Measurements from ENCODE around the gene ROCK2. TPM values are rescaled to one million over a fixed set of nuclear protein-coding genes. Genes with fewer than 3 reads are reported as not detected.

The ROCK2 gene
- total and polyA plus RNA-seq, 5 donors from 2014 or later = 8.6 to 20.6 (median 10.4) TPM

DNA sequence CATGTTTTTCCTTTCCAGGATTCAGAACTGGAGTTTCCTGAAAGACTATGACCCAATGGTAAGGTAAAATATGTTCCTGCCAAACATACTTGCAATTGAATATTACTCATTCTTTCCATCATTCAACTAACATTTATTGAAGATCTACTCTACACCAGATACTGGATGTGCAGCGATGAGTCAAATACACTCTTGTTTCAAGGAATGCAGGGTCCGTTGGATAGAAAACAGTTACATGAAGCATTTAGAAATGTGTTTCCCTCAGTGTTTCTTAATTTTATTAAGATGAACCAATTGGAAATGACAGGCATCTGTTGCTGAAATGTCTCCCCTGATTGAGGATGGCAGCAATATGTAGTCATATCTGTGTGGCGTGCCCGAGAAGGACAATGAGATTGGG is 203.9 kb downstream of the ROCK2 start:
- Histone ChIP-seq H3K36me3 (ENCODE audit: control insufficient read depth, insufficient read depth, low read length) (no peaks in the 10 kb centered on the region), H3K27me3 (ENCODE audit: control insufficient read depth, insufficient read depth, low read length) (peaks cover 4% of the 10 kb centered on the region), H3K9me3 (ENCODE audit: control insufficient read depth in 2 of 2, low read length in 2 of 2) (no peaks in the 10 kb centered on the region), H3K4me1 (ENCODE audit: control insufficient read depth, insufficient read depth, low read length, poor library complexity, severe bottlenecking) (no peaks in the 10 kb centered on the region), H3K4me3 (ENCODE audit: low read depth, low read length) (no peak overlapping the region), H3K27ac (ENCODE audit: insufficient read depth, low read length, poor library complexity, severe bottlenecking) (no peak overlapping the region)
- peaks cover 16% of the 10 kb centered on the region for H3K27me3 Mint-ChIP-seq
- H3K9me3 Mint-ChIP-seq = no peaks in the 10 kb centered on the region
- H3K27ac Mint-ChIP-seq = no peak overlapping the region
- peak overlapping the region in 1 of 4 donors; percentile 20 for H3K4me3 Mint-ChIP-seq
- peaks cover 4% of the 10 kb centered on the region for H3K36me3 Mint-ChIP-seq
- peaks cover 0 to 2% (median 0%) of the 10 kb centered on the region in 4 donors for H3K4me1 Mint-ChIP-seq
- ATAC-seq (ENCODE audit: low read depth in 2 of 2) = no peak
- no peak for DNase-seq

- H3K27ac Mint-ChIP-seq = no peak overlapping the region
- no peaks in the 10 kb centered on the region for H3K36me3 Mint-ChIP-seq
- no peaks in the 10 kb centered on the region for H3K27me3 Mint-ChIP-seq
- Histone ChIP-seq H3K27me3 (ENCODE audit: control insufficient read depth, insufficient read depth, low read length) (no peaks in the 10 kb centered on the region), H3K36me3 (ENCODE audit: control insufficient read depth, insufficient read depth, low read length) (no peaks in the 10 kb centered on the region), H3K9me3 (ENCODE audit: control insufficient read depth in 2 of 2, low read length in 2 of 2) (no peaks in the 10 kb centered on the region), H3K4me1 (ENCODE audit: control insufficient read depth, insufficient read depth, low read length, poor library complexity, severe bottlenecking) (peaks cover 29% of the 10 kb centered on the region), H3K4me3 (ENCODE audit: low read depth, low read length) (no peak overlapping the region), H3K27ac (ENCODE audit: insufficient read depth, low read length, poor library complexity, severe bottlenecking) (no peak overlapping the region)
- peaks cover 0 to 33% (median 8%) of the 10 kb centered on the region in 4 donors for H3K4me1 Mint-ChIP-seq
- H3K9me3 Mint-ChIP-seq = no peaks in the 10 kb centered on the region
- ATAC-seq (ENCODE audit: low read depth in 2 of 2) = no peak
- DNase-seq = no peak
- peak overlapping the region in 2 of 4 donors; percentile 71 to 72 for H3K4me3 Mint-ChIP-seq
Observed at GRCh38 chr2:11134349-11134748, 210.1 kb downstream of the ROCK2 start.

DNA sequence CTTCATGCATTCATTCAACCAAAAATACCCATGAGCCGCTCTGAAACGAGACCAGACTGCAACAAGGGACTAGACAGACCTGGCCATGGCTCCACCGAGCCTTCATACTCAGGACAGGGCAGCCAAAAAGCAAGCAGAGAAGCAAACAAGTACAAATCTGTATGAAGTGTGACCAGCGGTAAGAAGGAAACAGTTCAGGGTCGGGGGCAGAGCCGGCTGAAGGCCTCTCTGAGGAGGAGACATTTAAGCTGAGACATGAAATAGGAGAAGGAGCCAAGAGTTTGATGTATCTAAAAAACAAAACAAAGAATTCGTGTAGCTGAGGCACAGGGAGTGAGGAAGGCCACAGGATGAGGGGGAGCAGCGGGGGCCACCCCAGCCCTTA is 210.5 kb downstream of the ROCK2 start:
- H3K36me3 Mint-ChIP-seq = no peaks in the 10 kb centered on the region

GRCh38 chr2:11133238-11133935 is 211.0 kb downstream of the ROCK2 start:
- peak overlapping the region; percentile 48 for H3K4me3 ChIP-seq (ENCODE audit: low read depth, low read length)
- H3K4me1 ChIP-seq (ENCODE audit: control insufficient read depth, insufficient read depth, low read length, poor library complexity, severe bottlenecking) = peaks cover 30% of the 10 kb centered on the region
- Mint-ChIP-seq H3K9me3 (no peaks in the 10 kb centered on the region), H3K27ac (peak overlapping the region; percentile 86 to 93 (median 88)), H3K4me1 (peaks cover 0 to 36% (median 10%) of the 10 kb centered on the region in 4 donors), H3K36me3 (no peaks in the 10 kb centered on the region), H3K27me3 (no peaks in the 10 kb centered on the region), H3K4me3 (peak overlapping the region; percentile 80 to 92 (median 89))
- no peak for DNase-seq
- H3K27ac ChIP-seq (ENCODE audit: insufficient read depth, low read length, poor library complexity, severe bottlenecking) = peak overlapping the region; percentile 10
- H3K9me3 ChIP-seq (ENCODE audit: control insufficient read depth in 2 of 2, low read length in 2 of 2) = no peaks in the 10 kb centered on the region
- no peaks in the 10 kb centered on the region for H3K36me3 ChIP-seq (ENCODE audit: control insufficient read depth, insufficient read depth, low read length)
- no peaks in the 10 kb centered on the region for H3K27me3 ChIP-seq (ENCODE audit: control insufficient read depth, insufficient read depth, low read length)
- ATAC-seq (ENCODE audit: low read depth in 2 of 2) = no peak

More for the DNA sequence above, 210.5 kb downstream of the ROCK2 start:
- Mint-ChIP-seq H3K27me3 (no peaks in the 10 kb centered on the region), H3K4me3 (peak overlapping the region in 1 of 4 donors; percentile 71), H3K27ac (peak overlapping the region in 1 of 3 donors; percentile 47), H3K4me1 (peaks cover 0 to 33% (median 10%) of the 10 kb centered on the region in 4 donors), H3K9me3 (no peaks in the 10 kb centered on the region)
- ATAC-seq (ENCODE audit: low read depth in 2 of 2) (no peak), DNase-seq (no peak)
- H3K27ac ChIP-seq (ENCODE audit: insufficient read depth, low read length, poor library complexity, severe bottlenecking) = no peak overlapping the region
- no peak overlapping the region for H3K4me3 ChIP-seq (ENCODE audit: low read depth, low read length)
- no peaks in the 10 kb centered on the region for H3K36me3 ChIP-seq (ENCODE audit: control insufficient read depth, insufficient read depth, low read length)
- no peaks in the 10 kb centered on the region for H3K9me3 ChIP-seq (ENCODE audit: control insufficient read depth in 2 of 2, low read length in 2 of 2)
- H3K4me1 ChIP-seq (ENCODE audit: control insufficient read depth, insufficient read depth, low read length, poor library complexity, severe bottlenecking) = peaks cover 30% of the 10 kb centered on the region
- H3K27me3 ChIP-seq (ENCODE audit: control insufficient read depth, insufficient read depth, low read length) = no peaks in the 10 kb centered on the region

- H3K36me3 ChIP-seq (ENCODE audit: control insufficient read depth, insufficient read depth, low read length) = no peaks in the 10 kb centered on the region
- no peaks in the 10 kb centered on the region for H3K9me3 Mint-ChIP-seq
- H3K4me3 Mint-ChIP-seq = peak overlapping the region; percentile 80 to 92 (median 89)
- H3K36me3 Mint-ChIP-seq = no peaks in the 10 kb centered on the region
- H3K4me1 ChIP-seq (ENCODE audit: control insufficient read depth, insufficient read depth, low read length, poor library complexity, severe bottlenecking) = peaks cover 30% of the 10 kb centered on the region
- H3K9me3 ChIP-seq (ENCODE audit: control insufficient read depth in 2 of 2, low read length in 2 of 2) = no peaks in the 10 kb centered on the region
- H3K27ac ChIP-seq (ENCODE audit: insufficient read depth, low read length, poor library complexity, severe bottlenecking) = no peak overlapping the region
- no peak for ATAC-seq (ENCODE audit: low read depth in 2 of 2)
- H3K27ac Mint-ChIP-seq = peak overlapping the region in 2 of 3 donors; percentile 86 to 93
- H3K27me3 Mint-ChIP-seq = no peaks in the 10 kb centered on the region
- H3K4me3 ChIP-seq (ENCODE audit: low read depth, low read length) = peak overlapping the region; percentile 45
- H3K4me1 Mint-ChIP-seq = peaks cover 0 to 42% (median 13%) of the 10 kb centered on the region in 4 donors
- no peaks in the 10 kb centered on the region for H3K27me3 ChIP-seq (ENCODE audit: control insufficient read depth, insufficient read depth, low read length)
- DNase-seq = no peak
Observed at GRCh38 chr2:11132036-11132671, 212.3 kb downstream of the ROCK2 start.

- Mint-ChIP-seq H3K27ac (peak overlapping the region in 2 of 3 donors; percentile 63 to 82), H3K4me1 (peaks cover 0 to 42% (median 13%) of the 10 kb centered on the region in 4 donors), H3K36me3 (no peaks in the 10 kb centered on the region), H3K9me3 (no peaks in the 10 kb centered on the region), H3K27me3 (no peaks in the 10 kb centered on the region), H3K4me3 (peak overlapping the region in 2 of 4 donors; percentile 8 to 92)
- no peaks in the 10 kb centered on the region for H3K36me3 ChIP-seq (ENCODE audit: control insufficient read depth, insufficient read depth, low read length)
- DNase-seq (no peak), ATAC-seq (ENCODE audit: low read depth in 2 of 2) (no peak)
- peaks cover 30% of the 10 kb centered on the region for H3K4me1 ChIP-seq (ENCODE audit: control insufficient read depth, insufficient read depth, low read length, poor library complexity, severe bottlenecking)
- H3K27me3 ChIP-seq (ENCODE audit: control insufficient read depth, insufficient read depth, low read length) = no peaks in the 10 kb centered on the region
- H3K9me3 ChIP-seq (ENCODE audit: control insufficient read depth in 2 of 2, low read length in 2 of 2) = no peaks in the 10 kb centered on the region
- no peak overlapping the region for H3K27ac ChIP-seq (ENCODE audit: insufficient read depth, low read length, poor library complexity, severe bottlenecking)
- H3K4me3 ChIP-seq (ENCODE audit: low read depth, low read length) = no peak overlapping the region
Observed at GRCh38 chr2:11131166-11131920, 213.1 kb downstream of the ROCK2 start.
